Endothelial cell of umbilical vein (primary cell): ENCODE results near the gene NARS2. TPM values are rescaled to one million over a fixed set of nuclear protein-coding genes. Genes with fewer than 3 reads are reported as not detected.

Experiments used
- BruUV-seq: library from RNA; stranded (reverse); fragments of 400-500 nt; replicated peaks from 2 replicates; lab custom pipeline; 2021; lab: Mats Ljungman, UMichigan
- CTCF ChIA-PET: fragments of 300-600, 350-600 bp; sonication (Branson Sonifier 250); formaldehyde crosslinking; loops from one replicate; lab custom pipeline; 2021; ENCODE audit warnings: antibody characterized with exemption, inconsistent platforms; lab: Charles Lee
- POLR2A ChIA-PET: fragments of 300-600, 350-600 bp; sonication (Branson Sonifier 250); formaldehyde crosslinking; loops from one replicate; lab custom pipeline; 2021; ENCODE audit warnings: antibody characterized with exemption, inconsistent platforms; lab: Charles Lee
- DNase-seq: peaks from one replicate; pipeline ENCODE4 v3.0.0-alpha.2; 2011; ENCODE audit warnings: low read depth, low spot score
- FAIRE-seq: peaks from 2 replicates; lab custom pipeline; 2011; peaks lifted over from hg19 to GRCh38; lab: Jason Lieb, UNC
- H2AFZ ChIP-seq: 2 replicates; pipeline ENCODE4 v1.6.0; 2012; ENCODE audit warnings: low read depth, low read length, control low read depth, inconsistent platforms
- H3K27ac ChIP-seq: 2 replicates; pipeline ENCODE4 v1.5.1; 2011; ENCODE audit warnings: low read depth, mild to moderate bottlenecking, control low read depth, low read length, moderate library complexity; ENCODE audit not compliant: insufficient read depth
- H3K27me3 ChIP-seq, 2 experiments: 2 replicates each; pipeline versions ENCODE4 v1.6.0 to v1.6.1; 2011; ENCODE audit warnings: low read length in 2 of 2, mixed read lengths in 1 of 2; ENCODE audit not compliant: control insufficient read depth in 2 of 2, insufficient read depth in 2 of 2
- H3K36me3 ChIP-seq, 2 experiments: 2 replicates in 1 of 2; 3 replicates in 1 of 2; pipeline ENCODE4 v1.5.1; 2011; ENCODE audit warnings: low read length in 2 of 2, mild to moderate bottlenecking in 1 of 2, moderate library complexity in 1 of 2; ENCODE audit not compliant: control insufficient read depth in 2 of 2, insufficient read depth in 2 of 2; ENCODE audit errors: extremely low read depth in 1 of 2
- H3K4me1 ChIP-seq: 3 replicates; pipeline ENCODE4 v1.5.1; 2011; ENCODE audit warnings: mild to moderate bottlenecking, low read length; ENCODE audit not compliant: control insufficient read depth, insufficient read depth; ENCODE audit errors: extremely low read depth
- H3K4me2 ChIP-seq: 2 replicates; pipeline ENCODE4 v1.6.1; 2011; ENCODE audit warnings: low read length, control low read depth, mixed read lengths; ENCODE audit not compliant: insufficient read depth
- H3K4me3 ChIP-seq, 3 experiments: fragments of 200-600 bp in 1 of 3; sonication (generic), shearing (Covaris generic) in 1 of 3; replicated peaks in 1 of 3; 2 replicates each; pipeline ENCODE4 v1.5.1; 2011 to 2016; ENCODE audit warnings: control low read depth in 3 of 3, low read length in 3 of 3, mild to moderate bottlenecking in 2 of 3, inconsistent platforms in 1 of 3, low read depth in 1 of 3, moderate library complexity in 1 of 3; ENCODE audit not compliant: insufficient read depth in 1 of 3
- H3K79me2 ChIP-seq: 2 replicates; pipeline ENCODE4 v1.6.0; 2012; ENCODE audit warnings: low read length, inconsistent platforms; ENCODE audit not compliant: control insufficient read depth, insufficient read depth
- H3K9ac ChIP-seq: replicated peaks from 2 replicates; pipeline ENCODE3; 2011; ENCODE audit warnings: low read length, control low read depth; ENCODE audit not compliant: insufficient read depth; ENCODE audit errors: extremely low read depth
- H3K9me1 ChIP-seq: replicated peaks from 3 replicates; pipeline ENCODE4 v1.6.0; 2011; ENCODE audit warnings: mild to moderate bottlenecking, low read length; ENCODE audit not compliant: control insufficient read depth, insufficient read depth; ENCODE audit errors: extremely low read depth
- H3K9me3 ChIP-seq: replicated peaks from 2 replicates; pipeline ENCODE4 v1.5.1; 2012; ENCODE audit warnings: low read length, inconsistent platforms; ENCODE audit not compliant: control insufficient read depth, insufficient read depth
- H4K20me1 ChIP-seq: replicated peaks from 2 replicates; pipeline ENCODE3; 2011; ENCODE audit warnings: mild to moderate bottlenecking, low read length; ENCODE audit not compliant: control insufficient read depth, insufficient read depth; ENCODE audit errors: extremely low read depth
- CTCF ChIP-seq, 2 donors: IDR thresholded peaks; 1 replicate in 1 of 2; 2 replicates in 1 of 2; pipeline ENCODE4 v1.5.1; 2011; ENCODE audit warnings: low read length in 2 of 2, mild to moderate bottlenecking in 2 of 2, moderate library complexity in 2 of 2, control low read depth in 1 of 2, inconsistent platforms in 1 of 2, low read depth in 1 of 2; ENCODE audit not compliant: insufficient read depth in 1 of 2; ENCODE audit errors: extremely low read depth in 1 of 2
- EZH2 ChIP-seq: IDR thresholded peaks from 2 replicates; pipeline ENCODE4 v1.6.1; 2012; ENCODE audit warnings: borderline replicate concordance, low read depth, mild to moderate bottlenecking, moderate library complexity, low read length, inconsistent platforms; ENCODE audit not compliant: severe bottlenecking
- FOS ChIP-seq: IDR thresholded peaks from 2 replicates; pipeline ENCODE4 v1.6.1; 2011; ENCODE audit warnings: mild to moderate bottlenecking, low read length, moderate library complexity, borderline replicate concordance; ENCODE audit not compliant: insufficient read depth
- GATA2 ChIP-seq: IDR thresholded peaks from 2 replicates; pipeline ENCODE4 v1.7.0; 2011; ENCODE audit warnings: low read depth, mild to moderate bottlenecking, moderate library complexity, mixed read lengths, low read length; ENCODE audit not compliant: insufficient read length, insufficient read depth
- JUN ChIP-seq: IDR thresholded peaks from 2 replicates; pipeline ENCODE4 v1.6.1; 2011; ENCODE audit warnings: borderline replicate concordance, low read depth; ENCODE audit not compliant: insufficient read length, insufficient read depth
- MAX ChIP-seq: IDR thresholded peaks from 2 replicates; pipeline ENCODE4 v1.6.1; 2011; ENCODE audit not compliant: insufficient read depth, insufficient read length
- MYC ChIP-seq: IDR thresholded peaks from one replicate; pipeline ENCODE4 v1.6.1; 2011; ENCODE audit warnings: mild to moderate bottlenecking, low read depth, low read length
- POLR2A ChIP-seq: IDR thresholded peaks from 2 replicates; pipeline ENCODE4 v1.6.1; 2012; ENCODE audit warnings: low read depth, mild to moderate bottlenecking, control low read depth, low read length
- POLR2AphosphoS5 ChIP-seq: IDR thresholded peaks from 2 replicates; pipeline ENCODE4 v1.6.1; 2012; ENCODE audit warnings: low read depth, mild to moderate bottlenecking, control low read depth, low read length, moderate library complexity; ENCODE audit not compliant: insufficient read depth
- dilution Hi-C: fragments of 300-500 bp; cut with MboI; formaldehyde crosslinking; loops from one replicate; pipeline ENCODE4 v1.15.0; 2019; ENCODE audit warnings: low sequenced_read_pairs; ENCODE audit not compliant: extremely low pct_ligation_motif_present
- intact Hi-C: fragments of 100-400 bp; cut with micrococcal nuclease; formaldehyde crosslinking; loops from one replicate; pipeline ENCODE4 v1.10.0; 2022
- polyA plus RNA-seq, 4 experiments: library from polyadenylated mRNA; depleted of rRNA in 3 of 4; stranded (reverse) in 3 of 4; unstranded in 1 of 4; fragments of >200 nt; gene quantifications; 2 replicates each; pipeline versions ENCODE4 v1.2.1 to v1.2.3, GENCODE V29; 2011 to 2012; ENCODE audit warnings: missing spikeins in 1 of 4
- total RNA-seq: library from RNA; stranded (reverse); gene quantifications from 2 replicates; pipeline ENCODE4 v1.2.3, GENCODE V29; 2021

The NARS2 gene
- total and polyA plus RNA-seq, 2 donors (not counting 3 experiments of a cell fraction or from before 2014, with no cell fraction given) = 6.9 to 16.7 TPM

DNA sequence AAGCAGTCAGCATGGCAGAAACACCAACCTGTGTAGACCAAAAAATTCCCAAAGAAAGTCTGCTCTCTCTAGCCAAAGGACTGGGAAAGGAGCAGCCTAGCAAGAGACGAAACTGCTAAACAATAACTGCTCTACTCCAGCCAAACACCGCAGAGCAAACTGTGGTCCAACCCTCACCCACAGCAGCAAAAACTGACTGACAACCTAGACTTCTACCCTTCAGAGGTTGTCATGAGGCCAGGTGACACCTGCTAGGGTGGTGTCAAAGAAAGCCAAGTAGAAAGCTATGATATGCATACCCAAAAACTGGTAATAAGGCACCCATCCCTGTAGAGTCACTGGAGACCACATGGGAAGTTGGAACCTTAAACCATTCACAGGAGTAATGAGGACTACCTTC lies 168.9 kb downstream of the NARS2 start:
- no peaks in the 10 kb centered on the region for H3K9me1 ChIP-seq
- ChIA-PET POLR2A (no interaction called here), CTCF (interaction anchor here (1.0 kb wide), 1 partner anchor 159 kb away, joined by 4 read pairs; no protein-coding TSS in a partner anchor)
- peaks cover 10% of the 10 kb centered on the region for H4K20me1 ChIP-seq
- no peak overlapping the region for H3K9ac ChIP-seq
- no peak for DNase-seq
- intact Hi-C loops (no loop called here), dilution Hi-C loops (no loop called here)
- no peak overlapping the region for H3K4me3 ChIP-seq
- no peaks in the 10 kb centered on the region for H3K9me3 ChIP-seq
- no peaks in the 10 kb centered on the region for H3K4me1 ChIP-seq
- H3K36me3 ChIP-seq = no peaks in the 10 kb centered on the region
- no peak overlapping the region for H3K4me2 ChIP-seq
- H3K27me3 ChIP-seq = no peaks in the 10 kb centered on the region
- no TSS peak for BruUV-seq
- FAIRE-seq = no peak
- no peak for TF ChIP-seq MAX
- TF ChIP-seq JUN = no peak
- no peak for TF ChIP-seq MYC
- H3K79me2 ChIP-seq = peaks cover 85% of the 10 kb centered on the region
- H2AFZ ChIP-seq = no peak overlapping the region
- H3K27ac ChIP-seq = no peak overlapping the region

DNA sequence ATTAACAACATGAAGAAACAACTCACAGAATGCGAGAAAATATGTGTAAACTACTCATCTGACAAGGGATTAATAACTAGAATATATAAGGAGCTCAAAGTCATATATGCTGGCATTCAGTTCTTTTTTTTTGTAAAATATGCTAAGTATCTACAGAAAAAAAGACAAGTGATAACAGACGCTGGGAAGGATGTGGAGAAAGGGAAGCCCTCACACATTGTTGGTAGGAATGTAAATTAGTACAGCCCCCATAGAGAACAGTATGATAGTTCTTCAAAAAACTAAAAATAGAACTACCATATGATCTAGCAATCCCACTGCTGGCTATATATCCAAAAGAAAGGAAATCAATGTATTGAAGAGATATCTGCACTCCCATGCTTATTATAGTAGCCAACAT lies 170.9 kb downstream of the NARS2 start:
- BruUV-seq = no TSS peak
- H4K20me1 ChIP-seq = peaks cover 16% of the 10 kb centered on the region
- ChIA-PET CTCF (interaction anchor here (1.8 to 2.1 kb wide), 2 partner anchors 9 to 160 kb away, joined by 5 to 6 read pairs; no protein-coding TSS in a partner anchor), POLR2A (no interaction called here)
- TF ChIP-seq GATA2 (no peak), JUN (no peak), POLR2AphosphoS5 (no peak), FOS (no peak), MAX (no peak), CTCF (IDR thresholded peaks at IDR 0.05; ENCODE audit: extremely low read depth in 1 of 2, insufficient read depth in 1 of 2, low read depth in 1 of 2, low read length in 2 of 2) (no peak), POLR2A (no peak), MYC (no peak), EZH2 (no peak)
- no peak overlapping the region for H3K9ac ChIP-seq
- no peak overlapping the region for H3K4me3 ChIP-seq
- H3K4me2 ChIP-seq = no peak overlapping the region
- no peaks in the 10 kb centered on the region for H3K9me1 ChIP-seq
- no peak overlapping the region for H2AFZ ChIP-seq
- no peaks in the 10 kb centered on the region for H3K36me3 ChIP-seq
- H3K9me3 ChIP-seq = no peaks in the 10 kb centered on the region
- no peak for FAIRE-seq
- no peak for DNase-seq
- H3K27ac ChIP-seq = no peak overlapping the region
- H3K27me3 ChIP-seq = no peaks in the 10 kb centered on the region
- dilution Hi-C loops (no loop called here), intact Hi-C loops (no loop called here)
- H3K79me2 ChIP-seq = peaks cover 82% of the 10 kb centered on the region
- no peaks in the 10 kb centered on the region for H3K4me1 ChIP-seq
